Measurements from ENCODE around the gene CMBL.
"Not testable (repeated sequence)": the region's sequence is repeated elsewhere in the genome, so short reads cannot be mapped to it uniquely, and the experiment has no call there.

Gene CMBL

DNA sequence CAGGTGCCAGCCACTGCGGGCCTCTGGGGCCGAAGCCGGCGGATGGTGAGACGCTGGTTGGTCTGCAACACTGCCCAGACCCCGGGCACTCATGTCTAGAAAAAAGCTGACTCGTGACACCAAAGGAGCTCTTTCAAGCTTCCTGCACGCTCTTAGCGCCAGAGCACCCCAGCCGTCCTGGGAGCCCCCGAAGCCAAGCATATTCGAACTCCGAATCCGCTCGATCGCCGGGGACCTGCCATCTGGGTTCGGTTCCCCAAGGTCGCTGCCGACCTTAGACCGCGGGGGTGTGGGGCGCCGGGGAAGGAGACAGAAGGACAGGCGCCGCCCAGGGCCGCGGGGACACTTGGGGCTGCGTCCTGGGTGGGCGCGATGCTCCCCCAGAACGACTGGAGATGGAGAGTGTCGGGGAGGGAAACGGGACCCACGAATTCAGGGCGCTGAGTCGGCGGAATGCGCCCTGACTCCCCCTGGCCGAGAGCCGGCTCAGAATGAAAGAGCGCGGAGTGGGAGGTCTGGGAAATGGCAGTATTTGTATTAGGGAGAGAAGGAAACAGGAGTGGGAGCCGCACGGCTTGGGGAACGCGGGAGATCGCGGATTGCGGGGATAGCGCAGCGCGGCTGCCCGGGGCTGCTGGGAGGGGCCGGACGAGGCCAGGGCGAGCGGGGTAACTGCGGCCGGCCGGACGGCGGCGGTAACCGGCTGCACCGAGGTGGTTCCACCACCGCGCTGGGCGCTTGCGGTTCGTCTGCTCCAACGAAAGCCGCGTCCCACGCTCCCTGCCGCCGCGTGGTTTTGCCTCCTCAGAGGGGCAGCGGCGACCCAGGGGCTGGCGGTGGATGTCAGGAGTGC is 25.7 kb upstream of the CMBL start:
- DNase-seq (ENCODE audit: low read depth), result no peak

GRCh38 chr5:10332301-10332700 is 24.6 kb upstream of the CMBL start:
- no peak for DNase-seq (ENCODE audit: low read depth)

DNA sequence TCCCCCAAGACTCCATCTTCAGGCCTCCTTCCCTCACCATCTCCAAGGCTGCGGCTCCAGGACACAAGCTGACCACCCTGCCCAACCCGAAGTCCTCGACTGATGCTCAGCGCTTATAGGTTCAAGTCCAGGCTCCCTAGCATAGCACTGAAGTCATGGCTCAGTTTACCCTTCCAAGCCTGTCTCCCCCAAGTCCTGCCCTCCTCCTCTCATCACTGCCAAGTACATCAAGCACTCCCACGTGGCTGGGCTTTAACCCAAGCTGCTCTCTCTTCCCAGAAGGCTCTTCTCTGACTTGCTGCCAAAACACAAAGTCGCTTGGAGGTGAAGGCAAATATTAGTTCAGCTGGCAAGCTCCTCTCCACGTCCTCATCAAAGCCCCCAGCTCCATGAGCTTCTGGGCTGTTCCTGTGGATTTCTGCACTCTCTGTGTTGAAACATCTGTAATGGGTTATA is 23.7 kb upstream of the CMBL start:
- DNase-seq (ENCODE audit: low read depth), result no peak

GRCh38 chr5:10330511-10331230 is 23.0 kb upstream of the CMBL start:
- DNase-seq (ENCODE audit: low read depth), result no peak

- no peak for DNase-seq (ENCODE audit: low read depth)
Measured at GRCh38 chr5:10329820-10330481, 22.2 kb upstream of the CMBL start.

- DNase-seq (ENCODE audit: low read depth), result no peak
Measured at GRCh38 chr5:10329446-10329819, 21.7 kb upstream of the CMBL start.

DNA sequence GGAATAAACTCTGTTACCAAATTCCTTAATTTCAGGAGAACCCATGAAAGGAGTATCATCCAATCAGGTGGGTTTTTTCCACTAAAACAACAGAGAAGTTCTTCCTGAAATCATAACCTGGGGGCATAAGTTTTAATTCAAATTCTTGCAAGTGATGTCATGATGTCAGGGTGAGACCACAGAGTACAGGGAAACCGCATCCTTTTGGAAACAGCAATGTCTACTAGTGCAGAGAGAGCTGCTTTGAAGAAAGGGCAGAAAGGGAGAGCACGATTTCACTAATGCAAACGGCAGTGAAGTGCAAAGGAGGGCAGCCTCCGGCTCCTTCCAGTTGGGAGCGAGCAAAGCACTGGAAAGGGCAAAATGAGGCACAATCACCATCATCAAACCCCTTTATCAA is 20.6 kb upstream of the CMBL start:
- DNase-seq (ENCODE audit: low read depth), result no peak

GRCh38 chr5:10324518-10325370 is 17.0 kb upstream of the CMBL start:
- DNase-seq (ENCODE audit: low read depth), result no peak

DNA sequence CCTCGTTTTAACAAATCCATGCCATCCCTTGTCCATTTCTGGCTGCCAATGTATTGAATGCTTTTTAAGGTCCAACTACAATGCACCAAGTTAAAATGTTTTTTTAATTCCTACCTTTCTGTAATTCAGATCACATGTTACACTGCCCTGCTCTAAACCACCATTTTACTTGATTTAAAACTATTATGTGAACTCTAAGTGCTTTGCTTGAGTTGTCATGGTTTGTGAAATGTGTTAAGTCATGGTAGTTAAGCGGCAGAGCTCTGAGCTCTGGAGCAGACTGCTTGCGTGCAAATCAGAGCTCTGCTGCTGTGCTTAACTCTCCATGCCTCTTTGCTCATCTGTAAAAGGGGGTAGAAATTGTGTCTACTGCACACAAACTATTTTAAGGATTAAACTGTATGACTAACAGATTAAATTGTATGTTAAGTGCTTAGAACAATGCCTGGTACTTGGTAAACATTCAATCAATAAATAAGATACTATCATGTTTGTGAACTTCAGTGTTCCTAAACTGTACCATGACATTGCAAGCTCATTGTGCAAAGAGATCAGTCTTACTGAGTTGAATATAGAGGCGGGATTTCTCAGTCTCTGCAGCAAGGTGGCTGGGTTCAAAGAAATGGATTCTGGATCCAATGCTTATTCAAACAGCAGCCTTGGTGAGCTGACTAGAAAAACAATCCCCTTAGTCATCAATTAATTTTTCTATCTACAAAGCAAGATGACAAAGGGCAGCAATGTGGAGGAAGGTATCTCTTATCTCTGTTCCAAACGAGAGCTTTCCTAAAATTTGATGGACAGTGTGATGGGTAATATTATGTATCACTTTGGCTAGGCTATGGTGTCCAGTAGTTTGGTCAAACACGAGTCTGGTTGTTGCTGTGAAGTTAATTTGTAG is 16.1 kb upstream of the CMBL start:
- no peak for DNase-seq (ENCODE audit: low read depth)

GRCh38 chr5:10321882-10322281 is 14.2 kb upstream of the CMBL start:
- DNase-seq (ENCODE audit: low read depth), result no peak

DNA sequence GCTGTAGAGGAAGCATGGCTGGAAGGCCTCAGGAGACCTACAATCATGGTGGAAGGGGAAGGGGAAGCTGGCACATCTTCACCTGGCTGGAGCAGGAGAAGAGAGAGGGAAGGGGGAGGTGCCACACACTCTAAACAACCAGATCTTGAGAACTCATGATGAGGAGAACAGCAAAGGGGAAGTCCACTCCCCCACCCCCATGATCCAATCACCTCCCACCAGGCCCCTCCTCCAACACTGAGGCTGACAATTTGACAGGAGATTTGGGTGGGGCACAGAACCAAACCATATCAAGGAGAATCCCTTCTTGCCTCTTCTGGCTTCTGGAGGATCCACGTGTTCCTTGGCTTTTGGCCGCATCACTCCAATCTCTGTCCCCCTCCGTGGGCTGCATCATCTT is 13.1 kb upstream of the CMBL start:
- no peak for DNase-seq (ENCODE audit: low read depth)

- no peak for DNase-seq (ENCODE audit: low read depth)
Measured at GRCh38 chr5:10319202-10319851, 11.6 kb upstream of the CMBL start.

DNA sequence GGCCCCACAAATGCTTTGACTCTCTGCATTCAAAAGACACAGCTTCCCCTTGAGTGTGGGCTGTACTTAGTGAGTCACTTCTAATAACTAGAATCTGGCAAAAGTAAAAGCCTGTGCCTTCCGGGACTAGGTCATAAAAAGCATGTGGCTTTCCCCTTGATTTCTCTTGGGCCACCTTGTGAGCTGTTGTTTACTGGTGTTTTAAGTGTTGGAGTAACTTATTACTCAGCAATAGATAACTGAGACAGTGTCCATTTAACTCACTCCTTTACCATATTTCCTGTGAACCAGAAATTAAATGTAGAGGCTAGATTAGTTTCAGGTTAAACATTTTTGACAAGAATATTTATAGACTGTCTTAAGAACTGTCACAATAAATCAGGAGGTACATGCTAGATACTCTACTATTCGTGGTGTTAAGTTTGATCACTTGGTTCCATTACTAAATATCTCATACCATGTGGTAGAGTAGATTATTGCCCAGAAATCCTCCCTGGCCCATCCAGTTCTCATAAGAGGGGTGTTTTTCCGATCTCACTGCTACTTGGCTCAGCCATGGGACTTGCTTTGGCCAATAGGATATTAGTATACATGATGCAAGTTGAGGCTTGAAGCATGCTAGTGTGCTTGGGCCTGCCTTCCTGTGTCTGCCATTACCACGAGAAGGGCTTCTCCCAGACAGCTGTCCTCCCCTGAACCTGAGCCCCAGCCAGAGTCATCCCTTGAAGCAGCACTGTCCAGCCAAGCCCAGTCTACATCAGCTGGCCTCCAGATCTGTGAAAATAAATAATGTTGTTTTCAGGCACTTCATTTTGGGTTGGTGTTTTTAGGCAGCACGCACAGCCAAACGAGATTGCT is 10.4 kb upstream of the CMBL start:
- DNase-seq (ENCODE audit: low read depth), result no peak

DNA sequence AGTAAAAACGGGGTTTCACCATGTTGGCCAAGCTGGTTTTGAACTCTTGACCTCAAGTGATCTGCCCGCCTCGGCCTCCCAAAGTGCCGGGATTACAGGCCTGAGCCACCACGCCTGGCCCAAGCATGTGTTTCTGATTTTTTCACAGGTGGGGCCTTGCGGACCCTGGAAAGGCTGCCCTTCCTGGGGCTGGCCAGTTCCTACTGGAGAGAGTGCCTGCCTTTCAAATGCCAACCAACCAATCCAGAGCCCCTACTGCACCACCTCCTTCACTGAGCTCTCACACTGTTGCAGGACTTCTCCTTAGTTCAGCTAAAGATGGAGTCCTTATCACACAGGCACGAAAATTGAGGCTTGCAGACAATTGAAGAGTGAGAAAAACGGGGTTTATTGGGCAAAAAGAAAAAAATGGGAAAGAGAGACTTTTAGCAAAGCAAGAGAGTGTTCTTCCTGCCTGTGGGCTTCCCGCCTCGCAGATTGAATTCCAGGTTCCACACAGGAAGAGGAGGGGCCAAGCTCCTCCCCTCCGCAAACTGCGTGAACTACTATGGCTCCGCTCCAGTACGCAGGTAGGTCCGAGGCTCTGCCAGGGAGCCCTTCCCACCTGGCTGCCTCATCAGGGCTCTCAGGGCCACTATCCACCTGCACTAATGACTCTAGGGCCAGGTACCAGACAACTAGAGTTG is 8.3 kb upstream of the CMBL start:
- DNase-seq (ENCODE audit: low read depth), result no peak

DNA sequence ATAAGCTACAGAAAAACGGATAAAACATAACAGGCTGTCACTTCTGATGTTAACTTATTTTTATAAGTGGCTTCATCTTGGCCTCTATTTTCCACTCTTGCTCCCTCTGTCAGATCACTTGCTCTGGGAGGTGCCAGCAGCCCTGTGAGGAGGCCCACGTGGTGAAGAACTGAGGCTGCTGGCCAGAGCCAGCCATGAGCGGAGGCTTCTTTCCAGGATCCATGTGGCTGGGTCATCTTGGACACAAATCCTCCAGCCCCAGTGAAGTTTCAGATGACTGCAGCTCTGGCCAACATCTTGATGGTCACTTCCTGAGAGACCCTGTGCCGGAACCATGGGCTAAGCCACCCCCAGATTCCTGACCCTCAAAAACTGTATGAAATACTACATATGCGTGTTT is 7.5 kb upstream of the CMBL start:
- DNase-seq (ENCODE audit: low read depth), result no peak

- no peak for DNase-seq (ENCODE audit: low read depth)
Measured at GRCh38 chr5:10311595-10312425, 4.1 kb upstream of the CMBL start.

DNA sequence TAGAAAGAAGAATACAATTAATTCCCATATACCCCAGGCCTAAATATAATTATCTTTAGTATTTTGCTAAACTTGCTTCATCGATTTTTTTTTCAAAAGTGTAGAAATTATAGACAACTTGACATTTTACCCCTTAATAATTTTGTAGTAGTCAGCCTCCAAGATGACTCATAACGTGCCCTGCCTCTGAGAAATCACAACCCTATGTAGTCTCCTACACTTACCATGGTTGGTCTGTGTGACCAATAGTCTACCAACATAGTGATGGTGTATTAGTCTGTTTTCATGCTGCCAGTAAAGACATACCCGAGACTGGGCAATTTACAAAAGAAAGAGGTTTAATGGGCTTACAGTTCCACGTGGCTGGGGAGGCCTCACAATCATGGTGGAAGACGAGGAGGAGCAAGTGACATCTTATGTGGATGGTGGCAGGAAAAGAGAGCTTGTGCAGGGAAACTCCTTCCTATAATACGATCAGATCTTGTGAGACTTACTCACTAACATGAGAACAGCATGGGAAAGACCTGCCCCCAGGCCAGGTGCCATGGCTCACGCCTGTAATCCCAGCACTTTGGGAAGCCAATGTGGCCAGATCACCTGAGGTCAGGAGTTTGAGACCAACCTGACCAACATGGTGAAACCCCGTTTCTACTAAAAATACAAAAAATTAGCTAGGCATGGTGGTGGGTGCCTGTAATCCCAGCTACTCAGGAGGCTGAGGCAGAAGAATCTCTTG is 3.3 kb upstream of the CMBL start:
- DNase-seq (ENCODE audit: low read depth), result not testable (repeated sequence)
